Vagina (tissue), 2 donors: Measurements from ENCODE around the gene DIPK1B.

Experiments
- CTCF ChIP-seq, 3 experiments: fragments of 450-650 bp in 2 of 3; fragments of 200-600 bp in 1 of 3; sonication (generic) in 1 of 3; IDR thresholded peaks; one replicate each; pipeline ENCODE4 v1.5.1; 2017 to 2019; ENCODE audit warnings: antibody characterized with exemption in 3 of 3, mild to moderate bottlenecking in 2 of 3, moderate library complexity in 2 of 3
- POLR2A ChIP-seq, 2 donors: fragments of 450-650 bp; IDR thresholded peaks; one replicate each; pipeline ENCODE4 v1.6.1; 2017; ENCODE audit warnings: antibody characterized with exemption in 2 of 2, mild to moderate bottlenecking in 2 of 2, moderate library complexity in 2 of 2
- POLR2AphosphoS5 ChIP-seq, 2 donors: sonication (generic); formaldehyde crosslinking; IDR thresholded peaks; one replicate each; pipeline ENCODE4 v1.9.0; 2017; ENCODE audit warnings: antibody characterized with exemption in 2 of 2, mild to moderate bottlenecking in 2 of 2, low read depth in 1 of 2; ENCODE audit not compliant: insufficient read depth in 1 of 2

- no peak for TF ChIP-seq POLR2A (IDR thresholded peaks at IDR 0.05)
- no peak for TF ChIP-seq CTCF (IDR thresholded peaks at IDR 0.05)
- no peak for TF ChIP-seq POLR2AphosphoS5 (IDR thresholded peaks at IDR 0.05; ENCODE audit: insufficient read depth in 1 of 2, low read depth in 1 of 2)
These were observed 32.4 kb downstream of the DIPK1B start for GRCh38 chr9:136744773-136745172.
